GM19452 (cell line): ENCODE data around the gene FBXW4.

Experiments used
- ATAC-seq: cut with Tn5 transposase; IDR thresholded peaks from one replicate; pipeline ENCODE4 v1.9.1; 2021; ENCODE audit not compliant: unreplicated experiment

The FBXW4 gene

GRCh38 chr10:101696632-101697031 lies 1.7 kb upstream of the FBXW4 start:
- no peak for ATAC-seq

GRCh38 chr10:101695404-101695890 lies 477 bp upstream of the FBXW4 start:
- ATAC-seq, result no peak

- peak; percentile 59 for ATAC-seq
Observed at GRCh38 chr10:101693978-101694673, 844 bp downstream of the FBXW4 start.

GRCh38 chr10:101693651-101693977 lies 1.4 kb downstream of the FBXW4 start:
- peak; percentile 25 for ATAC-seq

GRCh38 chr10:101691081-101691480 lies 3.9 kb downstream of the FBXW4 start:
- ATAC-seq, result no peak

- ATAC-seq, result no peak
Observed at GRCh38 chr10:101690461-101690860, 4.5 kb downstream of the FBXW4 start.

GRCh38 chr10:101687071-101687658 lies 7.8 kb downstream of the FBXW4 start:
- ATAC-seq, result no peak

GRCh38 chr10:101686133-101686925 lies 8.6 kb downstream of the FBXW4 start:
- ATAC-seq, result no peak

GRCh38 chr10:101684782-101685181 lies 10.2 kb downstream of the FBXW4 start:
- ATAC-seq, result no peak

GRCh38 chr10:101683276-101683675 lies 11.7 kb downstream of the FBXW4 start:
- ATAC-seq, result no peak

- ATAC-seq, result no peak
Observed at GRCh38 chr10:101682172-101682825, 12.7 kb downstream of the FBXW4 start.

- ATAC-seq, result no peak
Observed at GRCh38 chr10:101676565-101676964, 18.4 kb downstream of the FBXW4 start.

- ATAC-seq, result no peak
Observed at GRCh38 chr10:101675115-101675514, 19.9 kb downstream of the FBXW4 start.

GRCh38 chr10:101672536-101672935 lies 22.4 kb downstream of the FBXW4 start:
- ATAC-seq, result no peak

- ATAC-seq, result no peak
Observed at GRCh38 chr10:101671453-101671852, 23.5 kb downstream of the FBXW4 start.

GRCh38 chr10:101670635-101671034 lies 24.3 kb downstream of the FBXW4 start:
- no peak for ATAC-seq

GRCh38 chr10:101669181-101669580 lies 25.8 kb downstream of the FBXW4 start:
- ATAC-seq, result no peak

GRCh38 chr10:101668566-101668965 lies 26.4 kb downstream of the FBXW4 start:
- ATAC-seq, result no peak

GRCh38 chr10:101666083-101666482 lies 28.9 kb downstream of the FBXW4 start:
- ATAC-seq, result no peak

GRCh38 chr10:101663097-101663496 lies 31.9 kb downstream of the FBXW4 start:
- no peak for ATAC-seq

GRCh38 chr10:101660256-101660655 lies 34.7 kb downstream of the FBXW4 start:
- ATAC-seq, result no peak
